ENCODE results near the gene VASH1. TPM values are rescaled to one million over a fixed set of nuclear protein-coding genes. Genes with fewer than 3 reads are reported as not detected.
A peak's percentile ranks its signal among the peaks of the same experiment; 100 is the strongest.

Gene VASH1
- total and polyA plus RNA-seq, 2 of the 13 experiments (the other 11 are each of a cell fraction or from before 2014, with no cell fraction given) = 0.11 to 0.24 TPM

DNA sequence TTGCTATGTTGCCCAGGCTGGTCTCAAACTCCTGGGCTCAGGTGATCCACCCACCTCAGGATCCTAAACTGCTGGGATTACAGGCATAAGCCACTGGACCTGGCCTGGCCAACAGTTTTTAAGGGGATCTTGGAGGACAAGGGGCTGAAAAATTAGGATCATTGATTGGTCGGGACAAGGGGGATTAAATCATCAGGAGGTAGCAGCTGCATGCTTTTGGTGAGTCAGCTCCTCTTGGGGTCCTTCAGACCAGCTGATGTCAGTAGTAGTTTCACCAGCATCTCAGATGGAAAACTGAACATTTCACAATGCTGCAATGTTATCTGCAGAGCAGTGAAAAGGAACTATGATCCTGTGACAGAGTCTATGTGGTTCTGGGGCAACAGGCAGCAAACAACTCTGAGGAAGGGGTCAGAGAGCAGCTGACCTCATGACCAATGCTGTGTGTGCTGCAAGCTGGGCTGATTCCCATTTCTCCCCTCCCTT, 71.3 kb downstream of the VASH1 start (continued):
- TF ChIP-seq ARID5B (CRISPR knock-in tag; IDR thresholded peaks at IDR 0.05) = peak; percentile 88
- TF ChIP-seq ZUFSP (CRISPR knock-in tag; IDR thresholded peaks at IDR 0.05; ENCODE audit: borderline replicate concordance) = no peak
- TF ChIP-seq ATRX (CRISPR knock-in tag; IDR thresholded peaks at IDR 0.05; ENCODE audit: borderline replicate concordance) = no peak
- TF ChIP-seq LRRFIP1 (CRISPR knock-in tag; conservative IDR thresholded peaks at IDR 0.05) = no peak
- no peak for TF ChIP-seq ZNF260 (CRISPR knock-in tag; IDR thresholded peaks at IDR 0.05; ENCODE audit: borderline replicate concordance, low read depth)
- peak; percentile 50; the same call in 1 of the 2 replicates for TF ChIP-seq ATF2 (CRISPR knock-in tag; IDR thresholded peaks at IDR 0.05)
- TF ChIP-seq ZNF235 (CRISPR knock-in tag; IDR thresholded peaks at IDR 0.05; ENCODE audit: borderline replicate concordance) = no peak
- no peak for TF ChIP-seq DMAP1 (CRISPR knock-in tag; IDR thresholded peaks at IDR 0.05)
- TF ChIP-seq YY1 (IDR thresholded peaks at IDR 0.05; ENCODE audit: insufficient read depth, insufficient replicate concordance, low read depth, low read length) = no peak
- no peak for TF ChIP-seq ZNF850 (CRISPR knock-in tag; conservative IDR thresholded peaks at IDR 0.05)
- no peak for TF ChIP-seq SRSF9 (IDR thresholded peaks at IDR 0.05; ENCODE audit: borderline replicate concordance, insufficient read depth, low read depth, low read length, poor library complexity, severe bottlenecking)
- no peak for TF ChIP-seq ZNF530 (CRISPR knock-in tag; IDR thresholded peaks at IDR 0.05; ENCODE audit: low read depth)
- peak; percentile 71 for TF ChIP-seq RARA (CRISPR knock-in tag; IDR thresholded peaks at IDR 0.05)
- peak; percentile 59 for TF ChIP-seq ZFP36 (IDR thresholded peaks at IDR 0.05; ENCODE audit: borderline replicate concordance, low read depth, low read length, partially characterized antibody)
- no peak for TF ChIP-seq CBFB (CRISPR knock-in tag; IDR thresholded peaks at IDR 0.05)
- TF ChIP-seq ZNF33B (CRISPR knock-in tag; IDR thresholded peaks at IDR 0.05) = no peak
- no peak for TF ChIP-seq MNT (IDR thresholded peaks at IDR 0.05)
- TF ChIP-seq XBP1 (CRISPR knock-in tag; IDR thresholded peaks at IDR 0.05) = no peak
- no peak for TF ChIP-seq SALL2 (CRISPR knock-in tag; IDR thresholded peaks at IDR 0.05)
